ENCODE data around the gene C2CD2L. TPM values are rescaled to one million over a fixed set of nuclear protein-coding genes. Genes with fewer than 3 reads are reported as not detected.

C2CD2L gene
- total RNA-seq, 1 donor from 2014 or later: 11.8 TPM

GRCh38 chr11:119154178-119154577 lies 47.0 kb downstream of the C2CD2L start:
- DNase-seq (ENCODE audit: low read depth): no peak
- Histone ChIP-seq H3K36me3 (ENCODE audit: control insufficient read depth, insufficient read depth, low read length) (no peaks in the 10 kb centered on the region), H3K27me3 (ENCODE audit: control insufficient read depth, insufficient read depth, low read length) (peaks cover 30% of the 10 kb centered on the region), H3K4me3 (ENCODE audit: low read depth, low read length) (no peak overlapping the region)
- TF ChIP-seq CTCF (IDR thresholded peaks at IDR 0.05; ENCODE audit: insufficient read depth, low read length, poor library complexity, severe bottlenecking): no peak

GRCh38 chr11:119155733-119156492 lies 48.8 kb downstream of the C2CD2L start:
- no peak overlapping the region for H3K4me3 ChIP-seq (ENCODE audit: low read depth, low read length)
- DNase-seq (ENCODE audit: low read depth): no peak
- H3K27me3 ChIP-seq (ENCODE audit: control insufficient read depth, insufficient read depth, low read length): peaks cover 15% of the 10 kb centered on the region

GRCh38 chr11:119156496-119156895 lies 49.4 kb downstream of the C2CD2L start:
- Histone ChIP-seq H3K4me3 (ENCODE audit: low read depth, low read length) (no peak overlapping the region), H3K36me3 (ENCODE audit: control insufficient read depth, insufficient read depth, low read length) (no peaks in the 10 kb centered on the region), H3K27me3 (ENCODE audit: control insufficient read depth, insufficient read depth, low read length) (peaks cover 14% of the 10 kb centered on the region)
- no peak for TF ChIP-seq CTCF (IDR thresholded peaks at IDR 0.05; ENCODE audit: insufficient read depth, low read length, poor library complexity, severe bottlenecking)
- no peak for DNase-seq (ENCODE audit: low read depth)

More at GRCh38 chr11:119155733-119156492, 48.8 kb downstream of the C2CD2L start:
- no peaks in the 10 kb centered on the region for H3K36me3 ChIP-seq (ENCODE audit: control insufficient read depth, insufficient read depth, low read length)
- peak; percentile 12 for TF ChIP-seq CTCF (IDR thresholded peaks at IDR 0.05; ENCODE audit: insufficient read depth, low read length, poor library complexity, severe bottlenecking)

- Histone ChIP-seq H3K4me3 (ENCODE audit: low read depth, low read length) (no peak overlapping the region), H3K36me3 (ENCODE audit: control insufficient read depth, insufficient read depth, low read length) (no peaks in the 10 kb centered on the region), H3K27me3 (ENCODE audit: control insufficient read depth, insufficient read depth, low read length) (peaks cover 12% of the 10 kb centered on the region)
- no peak for TF ChIP-seq CTCF (IDR thresholded peaks at IDR 0.05; ENCODE audit: insufficient read depth, low read length, poor library complexity, severe bottlenecking)
- no peak for DNase-seq (ENCODE audit: low read depth)
These were observed 49.9 kb downstream of the C2CD2L start for GRCh38 chr11:119157063-119157462.

- peaks cover 12% of the 10 kb centered on the region for H3K27me3 ChIP-seq (ENCODE audit: control insufficient read depth, insufficient read depth, low read length)
- no peaks in the 10 kb centered on the region for H3K36me3 ChIP-seq (ENCODE audit: control insufficient read depth, insufficient read depth, low read length)
- TF ChIP-seq CTCF (IDR thresholded peaks at IDR 0.05; ENCODE audit: insufficient read depth, low read length, poor library complexity, severe bottlenecking): no peak
- DNase-seq (ENCODE audit: low read depth): no peak
- H3K4me3 ChIP-seq (ENCODE audit: low read depth, low read length): no peak overlapping the region
These were observed 51.3 kb downstream of the C2CD2L start for GRCh38 chr11:119158467-119158866.

GRCh38 chr11:119160151-119160550 lies 53.0 kb downstream of the C2CD2L start:
- H3K4me3 ChIP-seq (ENCODE audit: low read depth, low read length): no peak overlapping the region

More at GRCh38 chr11:119160151-119160550, 53.0 kb downstream of the C2CD2L start:
- DNase-seq (ENCODE audit: low read depth): no peak
- H3K27me3 ChIP-seq (ENCODE audit: control insufficient read depth, insufficient read depth, low read length): peaks cover 3% of the 10 kb centered on the region
- no peak for TF ChIP-seq CTCF (IDR thresholded peaks at IDR 0.05; ENCODE audit: insufficient read depth, low read length, poor library complexity, severe bottlenecking)
- no peaks in the 10 kb centered on the region for H3K36me3 ChIP-seq (ENCODE audit: control insufficient read depth, insufficient read depth, low read length)
